HUES48 (cell line): Measurements from ENCODE around the gene AK4.

Experiments used
- H3K27ac ChIP-seq: one replicate; pipeline ENCODE4 v1.7.0; 2013; ENCODE audit warnings: low read depth, low read length, inconsistent platforms
- H3K27me3 ChIP-seq: 2 replicates; pipeline ENCODE4 v1.6.1; 2013; ENCODE audit warnings: mild to moderate bottlenecking, low read length; ENCODE audit not compliant: control insufficient read depth, insufficient read depth
- H3K36me3 ChIP-seq: 2 replicates; pipeline ENCODE4 v1.6.1; 2013; ENCODE audit warnings: low read length; ENCODE audit not compliant: control insufficient read depth, insufficient read depth
- H3K4me1 ChIP-seq: 2 replicates; pipeline ENCODE4 v1.6.1; 2013; ENCODE audit warnings: mild to moderate bottlenecking, low read length; ENCODE audit not compliant: control insufficient read depth, insufficient read depth
- H3K4me3 ChIP-seq: 2 replicates; pipeline ENCODE4 v1.5.1; 2013; ENCODE audit warnings: mild to moderate bottlenecking, low read depth, low read length
- H3K9ac ChIP-seq: 2 replicates; pipeline ENCODE4 v1.6.1; 2013; ENCODE audit warnings: mild to moderate bottlenecking, low read depth, low read length, moderate library complexity
- H3K9me3 ChIP-seq: 2 replicates; pipeline ENCODE4 v1.6.1; 2013; ENCODE audit warnings: low read length; ENCODE audit not compliant: control insufficient read depth, insufficient read depth

Gene AK4

GRCh38 chr1:65197636-65198035, 49.6 kb downstream of the AK4 start:
- Histone ChIP-seq H3K27ac (no peak overlapping the region), H3K36me3 (0 out of 2 replicates have a peak, but pooled peaks cover 4% of the 10 kb centered on the region), H3K9ac (no peak overlapping the region), H3K4me1 (no peaks in the 10 kb centered on the region), H3K4me3 (no peak overlapping the region), H3K27me3 (no peaks in the 10 kb centered on the region), H3K9me3 (no peaks in the 10 kb centered on the region)

GRCh38 chr1:65198096-65198495, 50.1 kb downstream of the AK4 start:
- Histone ChIP-seq H3K9ac (no peak overlapping the region), H3K27ac (no peak overlapping the region), H3K9me3 (no peaks in the 10 kb centered on the region), H3K36me3 (0 out of 2 replicates have a peak, but pooled peaks cover 4% of the 10 kb centered on the region), H3K4me3 (no peak overlapping the region), H3K27me3 (no peaks in the 10 kb centered on the region), H3K4me1 (no peaks in the 10 kb centered on the region)

- H3K4me1 ChIP-seq: no peaks in the 10 kb centered on the region
- H3K27me3 ChIP-seq: no peaks in the 10 kb centered on the region
- no peak overlapping the region for H3K9ac ChIP-seq
Observed at GRCh38 chr1:65200411-65200810, 52.4 kb downstream of the AK4 start.

GRCh38 chr1:65206836-65207235, 58.8 kb downstream of the AK4 start:
- Histone ChIP-seq H3K9me3 (no peaks in the 10 kb centered on the region), H3K4me3 (no peak overlapping the region), H3K27ac (no peak overlapping the region), H3K36me3 (no peaks in the 10 kb centered on the region), H3K9ac (no peak overlapping the region), H3K27me3 (no peaks in the 10 kb centered on the region), H3K4me1 (no peaks in the 10 kb centered on the region; the same call in 1 of the 2 replicates)

More at GRCh38 chr1:65200411-65200810, 52.4 kb downstream of the AK4 start:
- H3K36me3 ChIP-seq: no peaks in the 10 kb centered on the region
- H3K9me3 ChIP-seq: no peaks in the 10 kb centered on the region
- no peak overlapping the region for H3K27ac ChIP-seq
- no peak overlapping the region for H3K4me3 ChIP-seq

- Histone ChIP-seq H3K4me1 (no peaks in the 10 kb centered on the region; the same call in 1 of the 2 replicates), H3K4me3 (no peak overlapping the region), H3K9ac (no peak overlapping the region), H3K36me3 (no peaks in the 10 kb centered on the region), H3K27ac (no peak overlapping the region), H3K27me3 (no peaks in the 10 kb centered on the region), H3K9me3 (no peaks in the 10 kb centered on the region)
Observed at GRCh38 chr1:65207317-65207716, 59.3 kb downstream of the AK4 start.

- H3K27ac ChIP-seq: no peak overlapping the region
- H3K4me1 ChIP-seq: no peaks in the 10 kb centered on the region; the same call in 1 of the 2 replicates
- H3K9ac ChIP-seq: no peak overlapping the region
Observed at GRCh38 chr1:65208563-65208973, 60.6 kb downstream of the AK4 start.

GRCh38 chr1:65209005-65209885, 61.2 kb downstream of the AK4 start:
- H3K36me3 ChIP-seq: no peaks in the 10 kb centered on the region
- no peaks in the 10 kb centered on the region; the same call in 1 of the 2 replicates for H3K4me1 ChIP-seq
- no peak overlapping the region for H3K27ac ChIP-seq

More at GRCh38 chr1:65208563-65208973, 60.6 kb downstream of the AK4 start:
- no peaks in the 10 kb centered on the region for H3K36me3 ChIP-seq
- no peaks in the 10 kb centered on the region for H3K27me3 ChIP-seq
- no peak overlapping the region for H3K4me3 ChIP-seq
- no peaks in the 10 kb centered on the region for H3K9me3 ChIP-seq

GRCh38 chr1:65210325-65210724, 62.3 kb downstream of the AK4 start:
- H3K4me1 ChIP-seq: no peaks in the 10 kb centered on the region; the same call in 1 of the 2 replicates
- H3K27me3 ChIP-seq: no peaks in the 10 kb centered on the region
- no peak overlapping the region for H3K4me3 ChIP-seq
- H3K9me3 ChIP-seq: no peaks in the 10 kb centered on the region
- H3K36me3 ChIP-seq: no peaks in the 10 kb centered on the region
- H3K9ac ChIP-seq: no peak overlapping the region
- no peak overlapping the region for H3K27ac ChIP-seq

More at GRCh38 chr1:65209005-65209885, 61.2 kb downstream of the AK4 start:
- H3K27me3 ChIP-seq: no peaks in the 10 kb centered on the region
- H3K9ac ChIP-seq: no peak overlapping the region
- no peaks in the 10 kb centered on the region for H3K9me3 ChIP-seq
- no peak overlapping the region for H3K4me3 ChIP-seq

GRCh38 chr1:65211331-65211730, 63.3 kb downstream of the AK4 start:
- Histone ChIP-seq H3K36me3 (no peaks in the 10 kb centered on the region), H3K9ac (no peak overlapping the region), H3K4me3 (no peak overlapping the region), H3K27me3 (no peaks in the 10 kb centered on the region), H3K9me3 (no peaks in the 10 kb centered on the region), H3K4me1 (peaks cover 3% of the 10 kb centered on the region; the same call in 1 of the 2 replicates), H3K27ac (no peak overlapping the region)

- Histone ChIP-seq H3K9me3 (no peaks in the 10 kb centered on the region), H3K36me3 (no peaks in the 10 kb centered on the region), H3K4me3 (no peak overlapping the region), H3K9ac (no peak overlapping the region), H3K27ac (no peak overlapping the region), H3K4me1 (peaks cover 12% of the 10 kb centered on the region), H3K27me3 (no peaks in the 10 kb centered on the region)
Observed at GRCh38 chr1:65213271-65214023, 65.4 kb downstream of the AK4 start.
